GM23248 (cell line): Measurements from ENCODE around the gene ZNF883. TPM values are rescaled to one million over a fixed set of nuclear protein-coding genes. Genes with fewer than 3 reads are reported as not detected.

Source experiments
- DNase-seq: peaks from one replicate; pipeline ENCODE4 v3.0.0-alpha.2; 2015
- H2AFZ ChIP-seq: fragments of 200-600 bp; sonication (generic); 2 replicates; pipeline ENCODE4 v1.6.1; 2016; ENCODE audit warnings: antibody characterized with exemption
- H3F3A ChIP-seq: fragments of 200-600 bp; sonication (generic); 2 replicates; pipeline ENCODE4 v1.6.1; 2016; ENCODE audit warnings: mild to moderate bottlenecking, antibody characterized with exemption, mixed run types; ENCODE audit not compliant: insufficient read depth
- H3K27ac ChIP-seq: fragments of 200-600 bp; sonication (generic); 2 replicates; pipeline ENCODE4 v1.5.1; 2016; ENCODE audit warnings: mild to moderate bottlenecking
- H3K27me3 ChIP-seq: fragments of 200-600 bp; sonication (generic); replicated peaks from 2 replicates; pipeline ENCODE4 v1.6.1; 2016; ENCODE audit warnings: mild to moderate bottlenecking; ENCODE audit not compliant: insufficient read depth
- H3K36me3 ChIP-seq: fragments of 200-600 bp; sonication (generic); 2 replicates; pipeline ENCODE4 v1.6.1; 2016; ENCODE audit warnings: low read depth, mild to moderate bottlenecking
- H3K4me1 ChIP-seq: fragments of 200-600 bp; sonication (generic); 2 replicates; pipeline ENCODE4 v1.6.1; 2016; ENCODE audit warnings: mild to moderate bottlenecking; ENCODE audit not compliant: insufficient read depth
- H3K4me2 ChIP-seq: fragments of 200-600 bp; sonication (generic); one replicate; pipeline ENCODE4 v1.6.1; 2016; ENCODE audit warnings: mild to moderate bottlenecking; ENCODE audit not compliant: unreplicated experiment
- H3K4me3 ChIP-seq: fragments of 200-600 bp; sonication (generic); 2 replicates; pipeline ENCODE4 v1.5.1; 2016; ENCODE audit warnings: mild to moderate bottlenecking
- H3K79me2 ChIP-seq: fragments of 200-600 bp; sonication (generic); 2 replicates; pipeline ENCODE4 v1.6.1; 2016; ENCODE audit warnings: mild to moderate bottlenecking; ENCODE audit not compliant: insufficient read depth
- H3K9ac ChIP-seq: fragments of 200-600 bp; sonication (generic); 2 replicates; pipeline ENCODE4 v1.6.1; 2016; ENCODE audit warnings: mild to moderate bottlenecking
- H3K9me2 ChIP-seq: fragments of 200-600 bp; sonication (generic); 2 replicates; pipeline ENCODE4 v1.6.1; 2016; ENCODE audit warnings: mixed run types, mild to moderate bottlenecking, moderate library complexity; ENCODE audit not compliant: insufficient read depth
- H3K9me3 ChIP-seq: fragments of 200-600 bp; sonication (generic); one replicate; pipeline ENCODE4 v1.6.1; 2017; ENCODE audit warnings: low read depth
- H4K20me1 ChIP-seq: fragments of 200-600 bp; sonication (generic); 2 replicates; pipeline ENCODE4 v1.6.0; 2016; ENCODE audit not compliant: insufficient read depth
- EZH2 ChIP-seq: fragments of 200-600 bp; sonication (generic); IDR thresholded peaks from 2 replicates; pipeline ENCODE4 v1.6.1; 2018; ENCODE audit warnings: antibody characterized with exemption, mild to moderate bottlenecking; ENCODE audit not compliant: insufficient read depth, poor library complexity, severe bottlenecking
- EZH2phosphoT487 ChIP-seq: fragments of 200-600 bp; sonication (generic); IDR thresholded peaks from 2 replicates; pipeline ENCODE4 v1.6.1; 2018; ENCODE audit warnings: antibody characterized with exemption, moderate library complexity, mild to moderate bottlenecking, low read depth; ENCODE audit not compliant: insufficient read depth
- WGBS, 2 experiments: methylation state at CpG; one replicate each; pipeline ENCODE4 v1.1.6; 2015 to 2017; ENCODE audit warnings: low lambda C conversion rate in 2 of 2, low coverage in 1 of 2; ENCODE audit errors: missing lambda C conversion rate in 2 of 2; 5-methylcytosine and 5-hydroxymethylcytosine counted together
- in situ Hi-C: fragments of 300-500 bp; cut with MboI; formaldehyde crosslinking; loops from 2 replicates; pipeline ENCODE4 v1.15.0; 2020
- polyA plus RNA-seq: library from polyadenylated mRNA; unstranded; fragments of >200 nt; fragmentation: Nextera tagmentation; extraction: Ambion mirVana; gene quantifications from 2 replicates; pipeline ENCODE4 v1.2.1, GENCODE V29; 2016
- total RNA-seq: library from RNA; depleted of rRNA; stranded (reverse); fragments of >200 nt; shearing (Covaris generic); gene quantifications from 2 replicates; pipeline ENCODE4 v1.2.3, GENCODE V29; 2014

Gene ZNF883
- total and polyA plus RNA-seq, 2 experiments from 2014 or later = 6.6 to 7.6 TPM

- H3K79me2 ChIP-seq = no peaks in the 10 kb centered on the region
- no peaks in the 10 kb centered on the region for H3F3A ChIP-seq
- no peaks in the 10 kb centered on the region for H3K36me3 ChIP-seq
- no peak overlapping the region for H3K27ac ChIP-seq
- in situ Hi-C loops = no loop called here
- DNase-seq = no peak
- H3K4me2 ChIP-seq = no peak overlapping the region
- peaks cover 5% of the 10 kb centered on the region; the same call in 1 of the 2 replicates for H3K27me3 ChIP-seq
- H3K4me3 ChIP-seq = no peak overlapping the region
- H2AFZ ChIP-seq = no peak overlapping the region
- no peak for TF ChIP-seq EZH2
- TF ChIP-seq EZH2phosphoT487 = no peak
- 23 to 38% methylated on average over 1 of the region's 1 CpG for WGBS, 2 experiments
- H4K20me1 ChIP-seq = no peaks in the 10 kb centered on the region
- H3K4me1 ChIP-seq = no peaks in the 10 kb centered on the region
- no peak overlapping the region for H3K9ac ChIP-seq
- H3K9me2 ChIP-seq = no peaks in the 10 kb centered on the region
- no peaks in the 10 kb centered on the region for H3K9me3 ChIP-seq
Measured at GRCh38 chr9:112917047-112917986, 94.7 kb downstream of the ZNF883 start.

GRCh38 chr9:112914524-112914923, 97.5 kb downstream of the ZNF883 start:
- no peaks in the 10 kb centered on the region for H3K4me1 ChIP-seq
- no peaks in the 10 kb centered on the region for H3K36me3 ChIP-seq
- no peaks in the 10 kb centered on the region for H3K9me2 ChIP-seq
- 0 out of 2 replicates have a peak, but pooled peaks cover 16% of the 10 kb centered on the region for H3K27me3 ChIP-seq
- 45 to 47% methylated on average over 2 of the region's 2 CpGs for WGBS, 2 experiments
- no peak for TF ChIP-seq EZH2
- TF ChIP-seq EZH2phosphoT487 = no peak
- H3K79me2 ChIP-seq = no peaks in the 10 kb centered on the region
- no peaks in the 10 kb centered on the region for H4K20me1 ChIP-seq
- H2AFZ ChIP-seq = no peak overlapping the region
- H3K4me3 ChIP-seq = no peak overlapping the region
- no peaks in the 10 kb centered on the region for H3K9me3 ChIP-seq
- no peak overlapping the region for H3K9ac ChIP-seq
- in situ Hi-C loops = no loop called here
- peak; percentile 30 for DNase-seq
- no peak overlapping the region for H3K27ac ChIP-seq
- no peaks in the 10 kb centered on the region for H3F3A ChIP-seq
- no peak overlapping the region for H3K4me2 ChIP-seq

GRCh38 chr9:112913326-112913725, 98.7 kb downstream of the ZNF883 start:
- Histone ChIP-seq H3F3A (no peaks in the 10 kb centered on the region), H3K27ac (no peak overlapping the region), H3K9ac (no peak overlapping the region), H3K9me3 (no peaks in the 10 kb centered on the region), H2AFZ (no peak overlapping the region), H3K79me2 (no peaks in the 10 kb centered on the region), H3K9me2 (no peaks in the 10 kb centered on the region), H3K4me1 (no peaks in the 10 kb centered on the region), H3K36me3 (no peaks in the 10 kb centered on the region), H4K20me1 (no peaks in the 10 kb centered on the region), H3K4me2 (no peak overlapping the region), H3K4me3 (no peak overlapping the region), H3K27me3 (0 out of 2 replicates have a peak, but pooled peaks cover 16% of the 10 kb centered on the region)
- in situ Hi-C loops = no loop called here
- 77 to 81% methylated on average over 4 of the region's 4 CpGs for WGBS, 2 experiments
- no peak for TF ChIP-seq EZH2
- no peak for TF ChIP-seq EZH2phosphoT487
- DNase-seq = no peak

GRCh38 chr9:112912636-112913035, 99.4 kb downstream of the ZNF883 start:
- Histone ChIP-seq H3K4me1 (no peaks in the 10 kb centered on the region), H3K9me2 (no peaks in the 10 kb centered on the region), H3K36me3 (no peaks in the 10 kb centered on the region), H3K4me3 (no peak overlapping the region), H3F3A (no peaks in the 10 kb centered on the region), H3K4me2 (no peak overlapping the region), H3K9ac (no peak overlapping the region), H3K9me3 (no peaks in the 10 kb centered on the region), H4K20me1 (no peaks in the 10 kb centered on the region), H3K27ac (no peak overlapping the region), H3K79me2 (no peaks in the 10 kb centered on the region), H3K27me3 (0 out of 2 replicates have a peak, but pooled peaks cover 16% of the 10 kb centered on the region), H2AFZ (no peak overlapping the region)
- DNase-seq = no peak
- in situ Hi-C loops = no loop called here
- 68 to 79% methylated on average over 3 of the region's 3 CpGs for WGBS, 2 experiments
- TF ChIP-seq EZH2 (no peak), EZH2phosphoT487 (no peak)
